ENCODE results near the gene WDFY1.

DNA sequence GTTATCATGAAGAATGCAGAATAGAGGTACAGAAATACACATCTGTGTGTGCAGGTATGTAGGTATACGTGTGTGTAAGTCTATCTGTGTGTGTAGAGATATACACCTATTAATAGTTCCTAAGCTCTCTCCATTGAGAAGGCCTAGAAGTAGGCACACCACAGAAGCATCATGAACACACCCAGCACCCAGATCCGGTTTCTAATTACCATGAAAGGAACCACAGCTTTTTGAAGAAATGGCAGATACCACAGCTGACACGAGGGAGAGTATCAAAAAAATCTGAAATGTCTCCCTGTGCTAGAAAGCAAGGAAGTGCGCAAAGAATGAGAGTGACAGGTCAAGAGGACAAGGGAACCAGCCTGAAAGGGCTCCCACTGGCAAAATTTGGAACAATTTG, 80.0 kb downstream of the WDFY1 start:
- TF ChIP-seq, protein P1, sequence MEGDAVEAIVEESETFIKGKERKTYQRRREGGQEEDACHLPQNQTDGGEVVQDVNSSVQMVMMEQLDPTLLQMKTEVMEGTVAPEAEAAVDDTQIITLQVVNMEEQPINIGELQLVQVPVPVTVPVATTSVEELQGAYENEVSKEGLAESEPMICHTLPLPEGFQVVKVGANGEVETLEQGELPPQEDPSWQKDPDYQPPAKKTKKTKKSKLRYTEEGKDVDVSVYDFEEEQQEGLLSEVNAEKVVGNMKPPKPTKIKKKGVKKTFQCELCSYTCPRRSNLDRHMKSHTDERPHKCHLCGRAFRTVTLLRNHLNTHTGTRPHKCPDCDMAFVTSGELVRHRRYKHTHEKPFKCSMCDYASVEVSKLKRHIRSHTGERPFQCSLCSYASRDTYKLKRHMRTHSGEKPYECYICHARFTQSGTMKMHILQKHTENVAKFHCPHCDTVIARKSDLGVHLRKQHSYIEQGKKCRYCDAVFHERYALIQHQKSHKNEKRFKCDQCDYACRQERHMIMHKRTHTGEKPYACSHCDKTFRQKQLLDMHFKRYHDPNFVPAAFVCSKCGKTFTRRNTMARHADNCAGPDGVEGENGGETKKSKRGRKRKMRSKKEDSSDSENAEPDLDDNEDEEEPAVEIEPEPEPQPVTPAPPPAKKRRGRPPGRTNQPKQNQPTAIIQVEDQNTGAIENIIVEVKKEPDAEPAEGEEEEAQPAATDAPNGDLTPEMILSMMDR (IDR thresholded peaks at IDR 0.05), result no peak
- TF ChIP-seq POLR2A (IDR thresholded peaks at IDR 0.05) (no peak), POLR2AphosphoS5 (IDR thresholded peaks at IDR 0.05) (no peak), EP300 (IDR thresholded peaks at IDR 0.05; ENCODE audit: low read depth) (no peak)
